Parathyroid adenoma (tissue), 2 donors: Measurements from ENCODE around the gene EVA1B.

Source experiments
- H2AFZ ChIP-seq: fragments of 300-600 bp; sonication (generic); one replicate; pipeline ENCODE4 v1.7.0; 2017; ENCODE audit warnings: antibody characterized with exemption, mild to moderate bottlenecking
- H3K27ac ChIP-seq: fragments of 300-600 bp; sonication (generic); one replicate; pipeline ENCODE4 v1.7.0; 2017
- H3K27me3 ChIP-seq: fragments of 300-600 bp; sonication (generic); one replicate; pipeline ENCODE4 v1.7.0; 2017; ENCODE audit warnings: low read length; ENCODE audit not compliant: control insufficient read depth, insufficient read depth
- H3K36me3 ChIP-seq: fragments of 300-600 bp; sonication (generic); one replicate; pipeline ENCODE4 v1.7.0; 2017; ENCODE audit warnings: low read length; ENCODE audit not compliant: control insufficient read depth, insufficient read depth
- H3K4me1 ChIP-seq: fragments of 300-600 bp; sonication (generic); one replicate; pipeline ENCODE4 v1.7.0; 2017; ENCODE audit warnings: control low read depth
- H3K4me2 ChIP-seq: fragments of 300-600 bp; sonication (generic); one replicate; pipeline ENCODE4 v1.7.0; 2017; ENCODE audit warnings: low read length
- H3K4me3 ChIP-seq: fragments of 300-600 bp; sonication (generic); one replicate; pipeline ENCODE4 v1.7.0; 2017; ENCODE audit warnings: low read depth, low read length
- H3K79me2 ChIP-seq: fragments of 300-600 bp; sonication (generic); one replicate; pipeline ENCODE4 v1.7.0; 2017; ENCODE audit warnings: control low read depth
- H3K9ac ChIP-seq: fragments of 300-600 bp; sonication (generic); one replicate; pipeline ENCODE4 v1.7.0; 2017; ENCODE audit warnings: mild to moderate bottlenecking
- H3K9me3 ChIP-seq: fragments of 300-600 bp; sonication (generic); one replicate; pipeline ENCODE4 v1.7.0; 2017; ENCODE audit warnings: low read length; ENCODE audit not compliant: control insufficient read depth
- CTCF ChIP-seq: fragments of 300-600 bp; sonication (generic); IDR thresholded peaks from one replicate; pipeline ENCODE4 v1.7.0; 2017; ENCODE audit warnings: antibody characterized with exemption, mild to moderate bottlenecking
- donor health status: primary hyperparathyroidism.

EVA1B gene

GRCh38 chr1:36343651-36344394 is 20.4 kb upstream of the EVA1B start:
- Histone ChIP-seq H3K4me2 (no peak overlapping the region), H3K79me2 (no peaks in the 10 kb centered on the region), H3K27ac (no peak overlapping the region), H3K36me3 (no peaks in the 10 kb centered on the region), H3K9ac (no peak overlapping the region), H2AFZ (no peak overlapping the region), H3K4me1 (no peaks in the 10 kb centered on the region), H3K27me3 (no peaks in the 10 kb centered on the region), H3K4me3 (no peak overlapping the region), H3K9me3 (no peaks in the 10 kb centered on the region)
- no peak for TF ChIP-seq CTCF

GRCh38 chr1:36342426-36343185 is 19.2 kb upstream of the EVA1B start:
- peak; percentile 48 for TF ChIP-seq CTCF
- Histone ChIP-seq H3K9ac (no peak overlapping the region), H2AFZ (no peak overlapping the region), H3K36me3 (no peaks in the 10 kb centered on the region), H3K27me3 (no peaks in the 10 kb centered on the region), H3K9me3 (no peaks in the 10 kb centered on the region), H3K27ac (no peak overlapping the region), H3K4me2 (no peak overlapping the region), H3K4me1 (no peaks in the 10 kb centered on the region), H3K4me3 (no peak overlapping the region), H3K79me2 (no peaks in the 10 kb centered on the region)

DNA sequence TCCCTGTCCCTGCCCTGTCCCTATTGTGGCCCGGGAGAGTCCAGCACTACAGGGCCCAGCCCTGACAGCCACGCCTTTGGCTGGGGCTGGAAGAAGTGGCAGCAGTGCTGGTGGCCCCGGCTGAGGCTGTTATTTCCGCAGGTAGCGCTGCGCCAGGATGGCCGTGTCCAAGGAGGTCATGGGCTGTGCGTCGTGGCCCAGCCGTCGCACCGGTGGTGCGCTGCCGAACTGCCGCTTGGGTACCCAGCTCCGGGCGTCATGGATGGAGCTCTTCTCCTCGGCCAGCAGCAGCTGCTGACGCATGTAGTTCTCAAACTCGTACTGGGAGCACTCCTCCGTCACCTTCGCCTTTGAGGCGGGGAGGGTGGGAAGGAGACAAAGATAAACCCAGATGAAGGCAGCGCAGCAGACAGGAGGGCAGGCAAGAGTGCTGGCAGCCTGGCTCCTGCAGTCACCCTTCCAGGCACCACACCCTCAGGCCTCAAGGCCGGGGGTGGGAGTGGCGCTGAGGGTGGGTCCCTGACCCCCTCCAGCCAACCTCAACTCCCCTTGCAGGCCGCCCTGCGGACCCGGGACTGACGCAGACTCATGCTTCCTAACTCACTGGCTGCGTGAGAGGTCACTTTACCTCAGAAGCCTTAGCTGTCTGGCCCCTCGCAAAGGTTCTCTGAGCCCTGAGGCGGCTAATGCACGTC is 18.3 kb upstream of the EVA1B start:
- H3K4me2 ChIP-seq, result no peak overlapping the region
- no peaks in the 10 kb centered on the region for H3K36me3 ChIP-seq
- TF ChIP-seq CTCF, result no peak

DNA sequence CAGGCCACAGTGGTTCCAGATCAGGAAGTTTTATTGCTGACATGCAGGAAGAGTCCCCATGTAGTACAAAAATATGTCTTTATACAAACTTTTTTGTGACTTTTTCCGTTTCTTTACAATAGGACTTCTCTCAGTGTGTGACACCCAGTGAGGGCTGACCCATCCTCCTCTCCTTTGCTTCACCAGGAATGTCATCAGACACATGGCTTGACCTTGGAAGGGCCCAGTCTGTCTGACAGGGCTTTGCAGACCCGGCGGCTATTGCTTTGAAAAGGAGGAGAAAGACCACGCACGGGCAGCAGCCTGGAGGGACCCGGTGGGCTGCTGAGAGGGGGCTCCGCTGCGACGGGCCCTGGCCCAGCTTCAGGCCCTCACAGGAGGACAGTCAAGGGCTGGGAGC is 16.2 kb upstream of the EVA1B start:
- no peaks in the 10 kb centered on the region for H3K27me3 ChIP-seq
- no peak overlapping the region for H3K9ac ChIP-seq
- H3K4me1 ChIP-seq, result no peaks in the 10 kb centered on the region
- no peaks in the 10 kb centered on the region for H3K36me3 ChIP-seq
- H3K79me2 ChIP-seq, result no peaks in the 10 kb centered on the region
- H2AFZ ChIP-seq, result no peak overlapping the region
- H3K9me3 ChIP-seq, result no peaks in the 10 kb centered on the region
- H3K27ac ChIP-seq, result no peak overlapping the region
- no peak overlapping the region for H3K4me3 ChIP-seq
- no peak for TF ChIP-seq CTCF
- H3K4me2 ChIP-seq, result no peak overlapping the region

More for the DNA sequence above, 18.3 kb upstream of the EVA1B start:
- Histone ChIP-seq H3K9ac (no peak overlapping the region), H3K9me3 (no peaks in the 10 kb centered on the region), H3K79me2 (no peaks in the 10 kb centered on the region), H2AFZ (no peak overlapping the region), H3K27ac (no peak overlapping the region), H3K4me3 (no peak overlapping the region), H3K4me1 (no peaks in the 10 kb centered on the region), H3K27me3 (no peaks in the 10 kb centered on the region)
